SU-DHL-6 (cell line): ENCODE data around the gene GGT6.

Source experiments
- H2AFZ ChIP-seq: fragments of 200-600 bp; sonication (generic); 2 replicates; pipeline ENCODE4 v1.6.1; 2014; ENCODE audit warnings: low read depth, mild to moderate bottlenecking, moderate library complexity, mixed read lengths, antibody characterized with exemption, low read length; ENCODE audit not compliant: severe bottlenecking
- H3F3A ChIP-seq: fragments of 200-600 bp; shearing (Covaris generic); 2 replicates; pipeline ENCODE4 v1.6.0; 2016; ENCODE audit warnings: antibody characterized with exemption, mild to moderate bottlenecking; ENCODE audit not compliant: insufficient read depth
- H3K27ac ChIP-seq: fragments of 200-600 bp; sonication (generic); 2 replicates; pipeline ENCODE4 v1.5.1; 2016; ENCODE audit warnings: low read depth, mild to moderate bottlenecking, low read length, moderate library complexity, mixed read lengths
- H3K27me3 ChIP-seq: fragments of 200-600 bp; sonication (generic), shearing (Covaris generic); 2 replicates; pipeline ENCODE4 v1.6.0; 2014; ENCODE audit warnings: mild to moderate bottlenecking, low read length
- H3K36me3 ChIP-seq: fragments of 200-600 bp; sonication (generic); 2 replicates; pipeline ENCODE4 v1.6.1; 2014; ENCODE audit warnings: mild to moderate bottlenecking, low read length, mixed read lengths
- H3K4me2 ChIP-seq: fragments of 300-600, 200-600 bp; shearing (Covaris generic), sonication (generic); 2 replicates; pipeline ENCODE4 v1.6.0; 2014; ENCODE audit warnings: low read length, low read depth, mild to moderate bottlenecking; ENCODE audit not compliant: poor library complexity, severe bottlenecking
- H3K4me3 ChIP-seq: fragments of 200-600 bp; sonication (generic); 2 replicates; pipeline ENCODE4 v1.5.1; 2014; ENCODE audit warnings: antibody characterized with exemption, low read length, mild to moderate bottlenecking, mixed read lengths; ENCODE audit not compliant: insufficient read depth, poor library complexity, severe bottlenecking
- H3K79me2 ChIP-seq: fragments of 200-600 bp; sonication (generic); 2 replicates; pipeline ENCODE4 v1.6.1; 2014; ENCODE audit warnings: mild to moderate bottlenecking, low read length, moderate library complexity; ENCODE audit not compliant: insufficient read depth
- H3K9ac ChIP-seq: fragments of 200-600 bp; sonication (generic); 2 replicates; pipeline ENCODE4 v1.7.0; 2014; ENCODE audit warnings: mild to moderate bottlenecking, low read length
- H3K9me2 ChIP-seq: fragments of 200-600 bp; sonication (generic); replicated peaks from 2 replicates; pipeline ENCODE4 v1.6.1; 2014; ENCODE audit warnings: low read length; ENCODE audit not compliant: insufficient read depth
- H3K9me3 ChIP-seq: fragments of 200-600 bp; sonication (generic); 2 replicates; pipeline ENCODE4 v1.6.1; 2014; ENCODE audit warnings: low read length, mixed read lengths; ENCODE audit not compliant: insufficient read depth
- H4K20me1 ChIP-seq: fragments of 200-600 bp; sonication (generic); 2 replicates; pipeline ENCODE4 v1.6.1; 2014; ENCODE audit warnings: low read depth, mild to moderate bottlenecking, antibody characterized with exemption, low read length, moderate library complexity, mixed read lengths
- EZH2phosphoT487 ChIP-seq: fragments of 200-600 bp; sonication (generic), shearing (Covaris generic); conservative IDR thresholded peaks from 2 replicates; pipeline ENCODE4 v1.6.1; 2018; ENCODE audit warnings: mild to moderate bottlenecking, antibody characterized with exemption, low read length, moderate library complexity, mixed read lengths
- TF ChIP-seq, protein P1 (sequence below): fragments of 200-600 bp; sonication (generic); IDR thresholded peaks from one replicate; pipeline ENCODE4 v1.5.1; 2017; ENCODE audit warnings: antibody characterized with exemption, mild to moderate bottlenecking, low read length, moderate library complexity; ENCODE audit not compliant: insufficient read depth, poor library complexity, severe bottlenecking

Gene GGT6

DNA sequence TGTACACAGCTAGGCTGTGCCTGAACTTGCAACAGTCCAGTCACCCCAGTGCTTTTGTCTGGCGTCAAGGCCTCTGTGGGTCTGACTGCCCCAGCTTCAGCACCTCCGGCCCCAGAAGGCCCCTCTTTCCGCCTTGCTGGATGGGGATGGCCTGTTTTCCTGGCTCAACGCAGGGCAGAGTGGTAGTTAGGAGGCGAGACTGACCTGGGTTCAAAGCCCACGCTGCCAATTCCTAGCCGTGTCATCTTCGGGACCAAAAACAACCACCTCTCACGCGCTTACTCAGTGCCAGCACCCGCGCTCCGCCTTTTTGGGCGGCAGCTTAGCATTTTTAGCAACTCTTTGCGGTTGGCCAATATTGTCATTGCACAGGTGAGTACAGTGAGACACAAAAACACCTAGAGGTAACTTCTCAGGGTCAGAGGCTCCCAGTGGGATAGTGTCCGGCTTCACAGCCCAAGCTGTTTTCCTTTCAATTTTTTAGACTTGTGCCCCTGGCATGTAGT, 9.8 kb downstream of the GGT6 start:
- H3K79me2 ChIP-seq, result peaks cover 22% of the 10 kb centered on the region

DNA sequence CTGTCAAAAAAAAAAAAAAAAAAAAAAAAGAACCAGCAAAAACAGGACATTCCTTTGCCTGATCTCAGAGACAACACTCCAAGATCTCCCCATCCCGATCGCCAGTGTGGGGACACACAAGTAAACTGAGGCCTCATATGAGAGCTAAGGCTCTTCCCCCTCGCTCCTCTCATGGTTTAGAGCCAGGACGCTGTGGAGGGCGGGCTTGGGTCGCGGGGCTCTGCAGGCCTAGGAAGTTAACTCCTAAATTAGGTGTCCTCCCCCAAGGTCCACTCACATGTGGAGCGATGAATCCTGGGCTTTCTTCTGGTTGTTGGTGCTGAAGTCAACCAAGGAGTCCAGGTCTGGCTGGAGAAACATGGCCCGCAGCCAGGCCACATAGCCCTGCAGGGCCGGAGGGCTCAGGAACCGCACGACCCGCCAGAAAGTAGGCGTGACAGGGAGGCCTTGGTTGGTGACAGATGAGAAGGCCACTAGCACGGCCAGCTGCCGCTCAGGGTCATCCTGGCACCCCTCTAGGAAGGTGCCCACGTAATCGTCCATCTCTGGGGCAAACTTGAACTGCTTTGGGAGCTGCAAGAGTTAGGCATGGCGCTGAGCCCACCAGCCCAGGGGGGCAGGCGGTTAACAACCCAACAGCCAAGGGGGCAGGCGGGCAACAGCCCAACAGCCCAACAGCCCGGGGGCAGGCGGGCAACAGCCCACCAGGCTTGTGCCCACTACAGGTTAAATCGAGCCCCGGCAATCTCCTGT, 10.4 kb downstream of the GGT6 start:
- H3K9me3 ChIP-seq, result no peaks in the 10 kb centered on the region
- no peak overlapping the region for H3K4me3 ChIP-seq
- no peak overlapping the region for H3K4me2 ChIP-seq
- peaks cover 20% of the 10 kb centered on the region for H3K79me2 ChIP-seq
- H3K9me2 ChIP-seq, result no peaks in the 10 kb centered on the region
- no peak overlapping the region for H2AFZ ChIP-seq
- peaks cover 3% of the 10 kb centered on the region; the same call in 1 of the 2 replicates for H3K36me3 ChIP-seq
- no peaks in the 10 kb centered on the region for H4K20me1 ChIP-seq
- no peaks in the 10 kb centered on the region for H3F3A ChIP-seq
- TF ChIP-seq, protein P1, sequence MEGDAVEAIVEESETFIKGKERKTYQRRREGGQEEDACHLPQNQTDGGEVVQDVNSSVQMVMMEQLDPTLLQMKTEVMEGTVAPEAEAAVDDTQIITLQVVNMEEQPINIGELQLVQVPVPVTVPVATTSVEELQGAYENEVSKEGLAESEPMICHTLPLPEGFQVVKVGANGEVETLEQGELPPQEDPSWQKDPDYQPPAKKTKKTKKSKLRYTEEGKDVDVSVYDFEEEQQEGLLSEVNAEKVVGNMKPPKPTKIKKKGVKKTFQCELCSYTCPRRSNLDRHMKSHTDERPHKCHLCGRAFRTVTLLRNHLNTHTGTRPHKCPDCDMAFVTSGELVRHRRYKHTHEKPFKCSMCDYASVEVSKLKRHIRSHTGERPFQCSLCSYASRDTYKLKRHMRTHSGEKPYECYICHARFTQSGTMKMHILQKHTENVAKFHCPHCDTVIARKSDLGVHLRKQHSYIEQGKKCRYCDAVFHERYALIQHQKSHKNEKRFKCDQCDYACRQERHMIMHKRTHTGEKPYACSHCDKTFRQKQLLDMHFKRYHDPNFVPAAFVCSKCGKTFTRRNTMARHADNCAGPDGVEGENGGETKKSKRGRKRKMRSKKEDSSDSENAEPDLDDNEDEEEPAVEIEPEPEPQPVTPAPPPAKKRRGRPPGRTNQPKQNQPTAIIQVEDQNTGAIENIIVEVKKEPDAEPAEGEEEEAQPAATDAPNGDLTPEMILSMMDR, result no peak
- TF ChIP-seq EZH2phosphoT487, result no peak
- H3K9ac ChIP-seq, result no peak overlapping the region
- no peak overlapping the region for H3K27ac ChIP-seq
- H3K27me3 ChIP-seq, result no peaks in the 10 kb centered on the region

More for the DNA sequence above, 9.8 kb downstream of the GGT6 start:
- Histone ChIP-seq H3K4me2 (no peak overlapping the region), H3K4me3 (no peak overlapping the region), H3K36me3 (peaks cover 3% of the 10 kb centered on the region; the same call in 1 of the 2 replicates), H3K27me3 (no peaks in the 10 kb centered on the region), H4K20me1 (no peaks in the 10 kb centered on the region), H3K9me3 (no peaks in the 10 kb centered on the region), H3K9me2 (no peaks in the 10 kb centered on the region), H3K27ac (no peak overlapping the region), H3K9ac (no peak overlapping the region), H3F3A (no peaks in the 10 kb centered on the region), H2AFZ (no peak overlapping the region)
- TF ChIP-seq, protein P1, result no peak

DNA sequence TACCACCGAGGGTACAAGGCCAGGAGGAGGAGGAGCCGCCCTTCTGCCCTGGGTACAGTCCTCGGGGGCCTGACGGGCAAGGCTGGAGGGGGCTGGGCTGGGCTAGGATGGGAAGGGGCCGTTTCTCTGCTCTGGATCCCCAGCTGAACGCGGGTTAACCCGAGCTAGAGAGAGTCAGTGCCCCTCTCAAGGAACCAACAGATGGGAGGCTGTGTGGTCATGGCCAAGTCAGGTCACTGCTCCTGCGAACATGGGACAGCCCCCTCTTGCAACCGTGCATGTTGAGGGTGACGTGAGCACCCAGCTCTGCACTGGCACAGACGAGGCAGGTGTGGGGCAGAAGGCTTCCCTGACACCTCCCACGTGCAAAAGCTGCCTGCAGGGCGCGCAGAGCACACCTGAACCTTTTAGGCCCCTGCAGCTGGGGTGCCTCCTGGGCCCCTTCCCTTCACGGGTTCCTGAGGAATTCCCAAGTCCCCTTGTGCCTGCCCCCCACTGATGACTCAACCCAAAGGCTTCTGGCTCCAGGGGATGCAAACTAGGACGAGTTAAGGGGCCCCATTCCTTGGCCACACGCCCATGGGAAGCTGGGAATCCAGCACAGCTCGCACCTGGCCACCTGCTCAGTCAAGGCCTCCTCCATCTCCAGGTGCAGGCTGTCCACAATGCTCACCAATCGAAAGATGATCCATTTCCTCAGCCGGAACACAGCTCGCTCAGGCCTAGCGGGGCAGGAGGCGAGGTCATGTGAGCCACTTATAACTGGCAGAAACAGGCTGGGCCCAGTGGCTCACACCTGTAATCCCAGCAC, 11.5 kb downstream of the GGT6 start:
- Histone ChIP-seq H3K9ac (no peak overlapping the region), H3K79me2 (peaks cover 10% of the 10 kb centered on the region), H3K27me3 (no peaks in the 10 kb centered on the region), H3K9me3 (no peaks in the 10 kb centered on the region), H3K27ac (no peak overlapping the region), H3F3A (no peaks in the 10 kb centered on the region), H2AFZ (no peak overlapping the region), H3K9me2 (no peaks in the 10 kb centered on the region), H3K4me2 (no peak overlapping the region), H4K20me1 (no peaks in the 10 kb centered on the region), H3K4me3 (no peak overlapping the region), H3K36me3 (peaks cover 3% of the 10 kb centered on the region; the same call in 1 of the 2 replicates)
- no peak for TF ChIP-seq EZH2phosphoT487
- TF ChIP-seq, protein P1, result no peak
